Stimulated activated CD8-positive, alpha-beta memory T cell treated with anti-CD3 and anti-CD28 coated beads, Interleukin-4, amount 100 ng/mL, for 4 hours (primary cell): ENCODE results near the gene TSPO2.

Experiments used
- DNase-seq, 2 donors: peaks; one replicate each; pipeline ENCODE4 v3.0.0-alpha.2; 2020; ENCODE audit warnings: low read depth in 2 of 2, low spot score in 1 of 2

The TSPO2 gene

DNA sequence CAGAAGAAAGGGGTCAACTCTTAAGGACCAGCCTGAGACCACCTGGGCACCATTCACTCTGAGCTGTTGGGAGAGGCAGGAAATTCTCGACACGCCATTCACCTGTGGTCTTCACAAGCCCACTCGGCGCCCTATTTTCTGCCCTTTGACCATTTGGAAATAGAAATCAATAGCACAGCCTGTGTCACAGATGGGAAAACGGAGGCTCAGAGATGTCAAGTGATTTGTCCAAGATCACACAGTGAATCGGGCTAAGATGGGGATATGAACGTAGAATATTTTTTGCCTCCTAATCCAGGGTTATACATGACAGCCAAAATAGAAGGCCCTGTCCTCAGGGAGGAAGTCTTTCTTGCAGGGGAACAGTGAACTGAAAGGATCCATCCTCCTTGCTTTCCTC, 7.7 kb downstream of the TSPO2 start:
- DNase-seq = no peak

DNA sequence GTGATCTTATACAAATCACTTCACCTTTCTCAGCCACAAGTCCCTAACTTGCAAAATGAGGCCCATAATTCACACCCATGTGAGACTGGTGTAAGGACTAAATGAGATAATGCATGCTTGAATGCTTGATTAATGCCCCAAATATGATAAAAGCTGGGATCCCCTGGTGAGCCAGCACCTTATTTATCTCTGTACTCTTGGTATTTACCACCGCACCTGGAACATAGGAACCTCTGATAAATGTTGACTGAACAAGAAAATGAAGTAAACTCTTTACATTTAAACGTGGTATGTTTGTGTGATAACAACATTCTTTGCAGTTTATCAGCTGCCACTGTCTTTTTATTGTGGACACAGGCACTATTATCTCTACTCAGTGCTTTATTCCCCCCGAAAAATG, 8.3 kb downstream of the TSPO2 start:
- DNase-seq = no peak

DNA sequence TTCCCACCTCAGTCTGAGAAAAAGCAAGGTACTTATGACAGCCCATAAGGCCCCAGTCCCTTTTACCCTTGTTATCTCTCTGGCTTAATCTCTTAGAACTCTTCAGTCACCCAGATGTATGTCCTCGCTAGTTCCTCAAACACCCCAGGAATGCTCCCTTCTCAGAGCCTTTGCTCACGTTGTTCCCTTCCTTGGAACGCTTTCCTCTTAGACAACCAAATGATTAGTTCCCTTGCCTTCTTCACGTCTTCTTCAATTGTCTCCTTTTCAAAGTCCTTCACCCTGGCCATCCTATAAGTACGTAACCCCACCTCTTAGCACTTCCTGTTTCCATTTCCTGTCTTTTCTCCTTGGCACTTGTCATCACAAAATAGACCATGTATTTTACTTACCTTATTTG, 9.6 kb downstream of the TSPO2 start:
- DNase-seq = no peak

GRCh38 chr6:41053041-41053440, 10.8 kb downstream of the TSPO2 start, which contains the start of gene APOBEC2:
TSS of gene APOBEC2 (plus strand) at chr6:41053202. CDS start at chr6:41053348, 146 bp downstream.
- DNase-seq = no peak

DNA sequence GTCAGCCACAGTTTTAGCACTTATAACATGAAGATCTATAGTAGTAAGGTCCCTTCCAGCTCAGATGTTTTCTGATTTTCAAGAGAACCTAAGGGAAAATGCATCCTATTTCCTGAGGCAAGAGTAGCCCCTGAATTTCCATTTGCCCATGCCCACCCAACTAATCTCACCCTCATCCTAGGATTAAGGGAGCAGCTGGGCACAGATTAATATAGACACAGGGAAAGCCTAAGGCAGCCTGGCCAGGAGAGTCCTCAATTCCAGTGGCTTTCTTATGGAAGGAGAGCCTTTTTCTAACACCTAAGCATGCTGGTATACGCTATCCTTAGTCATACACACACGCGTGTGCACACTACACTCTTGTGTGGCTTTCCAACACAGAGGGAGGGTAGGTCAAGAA, 12.2 kb downstream of the TSPO2 start:
- no peak for DNase-seq

DNA sequence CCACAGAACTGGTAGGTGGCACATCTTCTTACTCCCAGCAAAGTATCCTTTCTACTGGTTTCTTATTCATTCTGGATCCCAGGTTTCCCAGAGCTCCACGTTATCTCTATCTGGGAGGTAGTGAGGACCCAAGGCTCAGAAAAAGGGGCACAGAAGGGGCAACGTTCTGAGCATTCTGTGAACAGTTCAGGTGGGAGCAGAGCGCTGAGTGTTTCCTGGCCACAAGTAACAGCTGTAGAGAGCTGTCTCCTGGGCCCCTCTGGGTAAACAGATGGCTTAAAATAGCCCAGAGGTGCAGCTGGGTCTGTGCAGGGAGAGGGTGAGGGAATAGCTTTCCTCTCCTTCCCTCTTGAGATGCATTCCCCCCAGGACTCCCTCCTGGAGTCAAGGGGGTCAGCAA, 12.9 kb downstream of the TSPO2 start:
- DNase-seq = no peak

GRCh38 chr6:41056768-41057490, 14.7 kb downstream of the TSPO2 start:
- no peak for DNase-seq

DNA sequence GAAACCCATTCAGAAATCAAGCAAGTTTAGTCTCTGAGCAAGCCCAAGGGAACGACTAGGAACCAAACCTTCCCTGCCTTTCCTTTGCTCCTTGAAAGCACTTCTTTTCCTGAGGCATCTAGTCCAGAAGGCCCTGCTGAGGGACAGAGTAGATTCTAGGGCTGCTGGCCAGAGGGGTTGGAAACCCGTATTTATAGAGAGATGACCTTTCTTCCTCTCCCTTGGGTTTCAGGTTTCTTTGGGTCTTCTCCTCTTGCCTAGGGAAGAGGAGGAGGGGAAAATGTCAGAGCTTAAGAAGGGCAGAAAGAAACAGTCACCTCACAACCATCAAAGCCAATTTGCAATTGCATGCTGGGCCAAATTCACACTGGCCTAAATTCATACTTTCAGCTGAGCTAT, 16.5 kb downstream of the TSPO2 start:
- DNase-seq = no peak

- no peak for DNase-seq
Measured at GRCh38 chr6:41059556-41059955, 17.3 kb downstream of the TSPO2 start.

GRCh38 chr6:41061196-41061726, 19.0 kb downstream of the TSPO2 start:
- no peak for DNase-seq

DNA sequence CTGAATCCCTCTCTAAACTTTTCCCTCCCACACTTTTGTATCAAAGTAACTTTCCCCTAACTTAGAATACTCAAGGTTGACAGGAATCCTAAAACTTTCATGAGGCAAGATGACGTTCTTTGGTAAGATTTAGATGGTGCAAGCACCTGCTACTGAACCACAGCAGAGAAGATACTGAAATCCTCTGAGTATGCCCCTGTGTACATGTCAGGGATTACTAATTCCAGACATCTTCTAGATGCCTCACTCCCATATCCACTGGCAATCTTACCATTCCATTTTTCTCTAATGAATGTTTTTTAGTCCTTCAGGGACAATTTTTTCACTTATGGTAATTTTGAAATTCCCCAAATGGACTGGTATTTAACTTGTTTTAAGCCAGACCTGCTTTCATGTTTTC, 19.8 kb downstream of the TSPO2 start:
- no peak for DNase-seq

DNA sequence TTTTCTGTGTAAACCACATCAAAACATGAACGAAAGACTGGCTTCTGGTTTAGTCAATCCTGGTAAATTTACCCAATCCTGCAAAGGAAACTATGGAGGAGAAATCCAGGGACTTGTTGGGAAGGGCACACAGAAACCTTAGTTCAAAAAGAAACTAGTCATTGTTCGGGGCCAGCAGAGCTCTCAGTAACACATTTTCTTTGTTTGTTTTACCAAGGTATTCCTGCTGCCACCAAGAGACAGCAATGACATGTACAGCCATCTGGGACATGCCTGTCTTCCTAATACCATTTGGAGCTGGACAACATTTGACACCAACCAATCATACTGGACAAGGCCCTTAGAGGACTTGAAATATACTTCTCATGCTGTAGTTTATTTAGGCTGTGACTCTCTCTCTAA, 21.6 kb downstream of the TSPO2 start:
- no peak for DNase-seq

GRCh38 chr6:41064841-41065240, 22.6 kb downstream of the TSPO2 start:
- no peak for DNase-seq

DNA sequence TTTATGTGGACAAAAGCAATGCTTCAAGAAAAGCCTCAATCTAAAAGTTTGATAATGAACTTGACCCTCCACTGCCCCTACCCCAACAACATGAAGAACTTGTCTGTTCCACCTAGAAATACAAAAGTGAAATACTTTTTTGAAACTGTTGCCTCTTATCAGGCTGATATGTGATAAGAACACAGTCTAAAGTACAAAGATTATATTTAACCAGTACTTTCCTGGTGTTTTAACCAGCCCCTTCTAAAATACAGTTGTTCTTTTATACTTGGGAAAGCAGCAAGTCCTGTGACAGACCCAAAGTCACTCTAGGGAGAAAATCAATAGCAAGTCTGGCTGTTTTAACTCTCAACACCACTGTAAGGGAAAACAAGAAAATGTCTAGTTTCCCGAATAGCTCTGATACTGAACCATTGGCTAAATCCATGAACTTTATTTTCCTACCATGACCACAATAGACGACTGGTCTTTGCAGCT, 23.3 kb downstream of the TSPO2 start:
- DNase-seq = no peak

- peak; percentile 31 to 35 for DNase-seq
Measured at GRCh38 chr6:41066867-41067304, 24.6 kb downstream of the TSPO2 start.

DNA sequence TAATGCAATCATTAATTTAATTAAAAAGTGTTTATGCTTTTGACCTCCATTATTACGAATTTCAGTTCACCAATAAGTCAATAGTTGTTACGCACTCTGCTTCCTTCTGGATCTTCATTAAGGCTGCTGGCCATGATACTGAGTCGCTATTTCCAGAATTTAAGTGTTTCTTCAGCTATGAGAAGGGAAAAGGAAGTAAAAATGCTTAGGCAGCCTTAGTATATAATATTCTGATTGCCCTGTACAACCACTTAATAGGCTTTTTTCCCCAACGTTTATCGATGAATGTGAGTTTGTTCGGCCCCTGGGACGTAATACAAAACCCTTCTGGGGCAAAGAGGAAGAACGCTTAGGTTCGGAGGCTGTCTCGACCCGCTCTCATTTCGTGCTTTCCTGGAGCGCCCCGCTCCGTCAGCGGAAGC, 29.2 kb downstream of the TSPO2 start:
- no peak for DNase-seq

GRCh38 chr6:41071923-41072835, 29.9 kb downstream of the TSPO2 start, which contains the start of gene OARD1:
TSS of gene OARD1 (minus strand) at chr6:41072356. CDS start at chr6:41071634, 722 bp downstream.
- DNase-seq = peak; percentile 100

GRCh38 chr6:41072836-41073202, 30.6 kb downstream of the TSPO2 start, which contains the start of gene NFYA:
TSS of gene NFYA (plus strand) at chr6:41072974. CDS start at chr6:41079090, 6,116 bp downstream.
- no peak for DNase-seq

DNA sequence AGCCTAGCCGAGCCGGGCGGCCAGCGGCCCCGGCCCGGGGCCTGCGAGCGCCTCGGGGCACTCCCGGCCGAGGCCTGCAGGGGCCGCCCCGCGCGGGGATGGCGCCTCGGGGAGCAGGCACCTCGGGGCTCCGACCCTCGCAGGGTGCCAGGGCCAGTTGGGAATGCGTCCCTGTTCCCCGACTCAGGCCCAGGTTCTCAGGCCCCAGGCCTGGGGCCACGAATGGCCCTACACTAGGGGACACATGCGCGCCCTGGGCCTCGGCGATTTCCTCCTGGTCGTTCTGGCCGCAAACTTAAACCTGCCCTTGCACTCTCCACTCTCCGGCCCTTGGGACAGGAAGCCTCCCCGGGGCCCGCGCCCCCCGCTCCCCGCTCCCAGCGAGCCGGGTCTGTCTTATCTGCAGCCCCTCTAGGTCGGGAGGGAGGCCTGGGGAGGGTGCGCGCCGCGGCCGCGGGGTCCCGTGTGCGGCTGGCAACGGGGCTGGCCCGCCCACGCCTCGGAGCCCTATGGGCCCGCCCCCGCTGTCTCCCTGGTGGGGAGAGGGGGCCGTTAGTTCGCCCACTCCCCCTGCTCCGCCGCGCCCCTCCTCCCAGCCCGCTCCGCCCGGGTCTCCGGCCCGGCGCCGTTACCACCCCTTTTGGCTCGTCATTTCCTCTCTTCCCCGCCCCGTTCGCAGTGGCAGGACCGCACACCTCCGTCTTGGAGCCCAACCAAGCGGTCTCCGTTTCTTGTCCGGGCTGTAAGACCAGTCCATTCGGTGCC, 31.1 kb downstream of the TSPO2 start:
- DNase-seq = peak; percentile 50 to 69

DNA sequence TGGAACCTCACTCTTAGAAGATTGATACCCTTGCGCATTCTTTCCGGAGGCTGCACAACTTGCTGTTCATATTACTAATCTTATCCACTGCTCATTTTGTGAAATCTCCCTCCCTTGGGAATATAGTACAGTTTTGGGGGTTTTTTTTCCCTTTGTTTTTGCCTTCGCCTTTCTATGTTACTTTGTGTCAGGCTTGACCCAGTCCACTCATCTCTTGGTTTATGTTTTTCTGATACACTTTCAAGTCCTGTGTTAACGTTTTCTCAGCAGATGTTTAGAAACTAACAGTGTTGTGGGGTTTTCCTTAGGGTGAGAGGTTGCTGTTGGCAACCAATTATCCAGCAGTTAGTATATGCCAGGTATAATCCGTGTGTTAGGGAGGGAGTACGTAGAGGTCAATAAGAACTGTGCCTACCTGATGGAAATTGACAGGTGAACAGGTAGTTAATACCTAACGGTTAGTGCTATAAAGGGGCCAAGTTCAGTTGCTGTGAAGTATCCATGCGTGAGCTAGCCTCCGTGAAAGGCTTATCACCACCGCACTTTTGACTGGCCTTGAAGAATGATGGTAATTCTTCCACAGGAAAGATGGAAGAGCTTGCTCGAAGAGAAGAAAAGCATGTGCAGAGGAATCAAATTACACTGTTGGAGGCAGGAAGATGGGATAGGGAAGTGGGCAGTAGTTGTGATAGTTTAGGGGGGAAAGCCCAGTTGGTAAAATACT, 31.9 kb downstream of the TSPO2 start:
- no peak for DNase-seq
